ENCODE data around the gene HADHB.
A peak's percentile ranks its signal among the peaks of the same experiment; 100 is the strongest.
"Not testable (repeated sequence)": the region's sequence is repeated elsewhere in the genome, so short reads cannot be mapped to it uniquely, and the experiment has no call there.

HADHB gene

DNA sequence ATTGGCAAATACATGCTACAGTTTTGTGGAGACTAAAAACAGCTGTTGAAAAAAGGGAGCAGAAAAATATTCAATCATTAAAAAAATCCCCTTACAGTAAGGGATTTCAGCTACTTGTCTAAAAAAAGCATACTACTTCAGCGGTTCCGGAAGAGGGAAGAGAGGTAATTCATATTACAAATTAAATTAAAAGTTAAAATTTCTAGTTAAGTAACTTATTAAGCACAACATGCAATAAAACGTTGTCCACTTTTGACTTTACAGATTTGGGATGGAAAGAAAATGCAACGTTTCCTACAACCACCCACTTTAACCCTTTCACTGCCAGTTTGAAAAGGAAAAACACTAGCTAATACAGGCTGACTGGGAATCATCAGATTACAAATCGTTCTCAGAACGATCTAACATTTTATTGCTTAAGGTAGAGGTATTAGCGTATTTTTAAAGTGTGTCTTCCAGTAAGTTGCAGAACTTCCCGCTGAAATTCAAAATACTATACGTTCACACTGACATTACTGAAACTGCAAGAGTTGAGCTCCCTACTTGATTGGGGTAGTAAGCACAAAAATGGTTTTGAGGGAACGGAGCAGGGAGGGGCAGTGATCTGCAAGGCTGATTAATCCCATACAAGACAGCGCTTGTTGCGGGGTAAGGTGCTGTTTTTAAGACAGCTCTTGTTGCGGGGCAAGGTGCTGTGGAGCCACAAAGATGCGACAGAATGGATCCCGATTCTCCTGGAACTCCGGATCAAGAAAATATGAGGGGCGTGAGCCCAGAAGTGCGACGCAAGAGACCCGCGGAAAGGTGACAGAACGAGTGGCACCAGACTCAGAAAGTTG lies 1.1 kb upstream of the HADHB start:
- H3K27ac ChIP-seq, result peak overlapping the region; percentile 88

DNA sequence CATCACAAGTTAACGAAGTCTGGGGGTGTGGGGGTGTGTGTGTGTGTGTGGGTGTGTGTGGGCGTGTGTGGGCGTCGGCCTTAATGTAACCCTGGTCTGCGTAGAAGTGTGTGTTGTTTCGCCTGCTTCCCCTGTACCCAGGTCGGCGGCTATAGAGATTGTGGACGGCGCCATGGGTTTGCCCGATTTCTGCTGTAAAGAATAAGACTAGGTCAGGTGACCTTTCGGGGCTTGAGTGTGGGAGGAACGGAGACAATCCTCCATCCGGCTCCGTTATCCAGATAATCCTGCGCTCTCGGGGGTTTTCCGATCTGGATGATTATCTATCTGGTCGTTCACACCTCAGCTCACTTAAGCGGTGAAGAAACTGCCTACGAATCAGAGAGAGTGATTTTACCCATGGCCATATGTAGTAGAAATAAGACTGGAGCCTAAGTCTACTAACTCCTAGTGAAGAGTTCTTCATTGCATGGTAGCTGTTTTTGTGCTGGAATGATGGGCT lies 543 bp downstream of the HADHB start:
- TF ChIP-seq, protein P1, sequence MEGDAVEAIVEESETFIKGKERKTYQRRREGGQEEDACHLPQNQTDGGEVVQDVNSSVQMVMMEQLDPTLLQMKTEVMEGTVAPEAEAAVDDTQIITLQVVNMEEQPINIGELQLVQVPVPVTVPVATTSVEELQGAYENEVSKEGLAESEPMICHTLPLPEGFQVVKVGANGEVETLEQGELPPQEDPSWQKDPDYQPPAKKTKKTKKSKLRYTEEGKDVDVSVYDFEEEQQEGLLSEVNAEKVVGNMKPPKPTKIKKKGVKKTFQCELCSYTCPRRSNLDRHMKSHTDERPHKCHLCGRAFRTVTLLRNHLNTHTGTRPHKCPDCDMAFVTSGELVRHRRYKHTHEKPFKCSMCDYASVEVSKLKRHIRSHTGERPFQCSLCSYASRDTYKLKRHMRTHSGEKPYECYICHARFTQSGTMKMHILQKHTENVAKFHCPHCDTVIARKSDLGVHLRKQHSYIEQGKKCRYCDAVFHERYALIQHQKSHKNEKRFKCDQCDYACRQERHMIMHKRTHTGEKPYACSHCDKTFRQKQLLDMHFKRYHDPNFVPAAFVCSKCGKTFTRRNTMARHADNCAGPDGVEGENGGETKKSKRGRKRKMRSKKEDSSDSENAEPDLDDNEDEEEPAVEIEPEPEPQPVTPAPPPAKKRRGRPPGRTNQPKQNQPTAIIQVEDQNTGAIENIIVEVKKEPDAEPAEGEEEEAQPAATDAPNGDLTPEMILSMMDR (IDR thresholded peaks at IDR 0.05), result no peak
- TF ChIP-seq ZFX (IDR thresholded peaks at IDR 0.05; ENCODE audit: borderline replicate concordance), result no peak
- peak overlapping the region; percentile 88 for H3K27ac ChIP-seq

More for the DNA sequence above, 1.1 kb upstream of the HADHB start:
- no peak for TF ChIP-seq ZFX (IDR thresholded peaks at IDR 0.05; ENCODE audit: borderline replicate concordance)
- TF ChIP-seq, protein P1 (IDR thresholded peaks at IDR 0.05), result no peak

DNA sequence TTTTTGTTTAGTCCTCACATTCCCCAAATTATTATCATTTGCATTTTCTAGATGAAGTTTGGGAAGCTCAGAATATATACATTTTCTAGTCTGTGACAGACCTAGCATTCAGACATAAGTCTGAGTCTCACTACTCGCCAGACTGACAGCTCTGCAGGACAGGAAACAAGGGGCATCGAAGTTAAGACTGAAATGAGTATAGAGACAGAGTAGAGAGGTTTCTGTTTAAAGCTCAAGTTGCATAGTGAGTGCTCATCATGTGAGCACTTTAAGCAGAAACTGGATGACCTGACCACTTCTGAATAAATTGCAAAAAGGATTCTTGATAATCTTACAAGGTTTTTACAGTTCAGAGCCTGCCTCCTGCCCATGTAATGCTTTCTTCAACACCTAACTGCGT lies 1.1 kb downstream of the HADHB start:
- TF ChIP-seq ZFX (IDR thresholded peaks at IDR 0.05; ENCODE audit: borderline replicate concordance), result no peak
- TF ChIP-seq, protein P1 (IDR thresholded peaks at IDR 0.05), result no peak
- peak overlapping the region; percentile 88 for H3K27ac ChIP-seq

DNA sequence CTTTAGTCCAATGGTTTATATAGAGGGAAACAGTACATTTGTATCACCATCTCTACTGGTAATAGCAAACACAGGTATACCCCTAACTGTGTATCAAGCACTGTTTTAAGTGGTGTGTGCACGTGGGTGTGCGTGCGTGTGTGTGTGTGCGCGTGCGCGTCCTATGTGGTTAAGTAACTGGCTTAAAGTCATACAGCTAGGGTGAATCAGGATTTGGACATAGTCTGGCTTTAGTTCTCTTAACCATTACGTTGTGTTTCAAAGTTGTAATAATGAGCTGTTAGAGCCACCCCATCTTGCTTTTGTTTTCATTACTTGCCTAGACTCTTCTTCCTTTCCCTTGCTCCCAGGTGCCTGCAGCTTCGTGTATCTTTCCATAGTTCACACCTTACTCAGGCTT lies 2.1 kb downstream of the HADHB start:
- H3K27ac ChIP-seq, result no peak overlapping the region
- TF ChIP-seq, protein P1 (IDR thresholded peaks at IDR 0.05), result no peak
- TF ChIP-seq ZFX (IDR thresholded peaks at IDR 0.05; ENCODE audit: borderline replicate concordance), result no peak

DNA sequence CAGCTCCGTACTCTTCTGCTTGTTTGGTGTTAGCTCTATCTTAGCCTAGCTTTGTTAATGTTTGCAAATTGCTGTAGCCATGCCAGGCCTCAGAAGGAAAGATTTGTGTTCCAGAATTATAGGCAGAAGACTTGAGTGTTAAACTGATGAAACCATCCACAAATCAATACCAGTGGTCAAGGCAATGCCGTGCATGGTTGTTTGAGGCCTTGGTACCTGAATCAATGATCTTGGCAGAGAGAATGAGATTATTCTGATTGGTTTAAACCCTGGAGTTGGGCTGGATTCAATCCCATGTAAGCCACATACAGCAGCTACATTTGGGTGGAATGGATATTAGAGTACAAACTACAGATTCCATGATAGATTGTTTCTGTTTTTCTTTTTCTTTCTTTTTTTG lies 4.9 kb downstream of the HADHB start:
- TF ChIP-seq, protein P1 (IDR thresholded peaks at IDR 0.05), result no peak
- TF ChIP-seq ZFX (IDR thresholded peaks at IDR 0.05; ENCODE audit: borderline replicate concordance), result no peak

DNA sequence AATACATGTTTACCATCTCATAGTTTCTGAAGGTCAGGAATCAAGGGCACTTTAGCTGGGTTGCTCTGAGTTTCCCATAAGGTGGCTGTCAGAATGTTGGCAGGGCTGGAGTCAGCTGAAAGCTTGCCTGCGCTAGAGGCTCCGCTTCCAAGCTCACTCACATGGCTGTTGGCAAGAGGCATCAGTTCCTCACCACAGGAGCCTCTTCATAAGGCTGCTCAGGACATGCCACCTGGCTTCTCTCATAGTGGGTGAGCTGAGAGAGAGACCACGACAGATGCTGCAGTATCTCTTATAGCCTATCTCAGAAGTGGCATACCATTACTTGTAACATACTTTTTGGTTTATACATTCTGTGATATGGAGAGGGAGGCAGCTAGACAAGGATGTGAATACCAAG lies 7.2 kb downstream of the HADHB start:
- TF ChIP-seq, protein P1 (IDR thresholded peaks at IDR 0.05), result no peak
- TF ChIP-seq ZFX (IDR thresholded peaks at IDR 0.05; ENCODE audit: borderline replicate concordance), result no peak
- H3K27ac ChIP-seq, result no peak overlapping the region

More for the DNA sequence above, 4.9 kb downstream of the HADHB start:
- H3K27ac ChIP-seq, result no peak overlapping the region

DNA sequence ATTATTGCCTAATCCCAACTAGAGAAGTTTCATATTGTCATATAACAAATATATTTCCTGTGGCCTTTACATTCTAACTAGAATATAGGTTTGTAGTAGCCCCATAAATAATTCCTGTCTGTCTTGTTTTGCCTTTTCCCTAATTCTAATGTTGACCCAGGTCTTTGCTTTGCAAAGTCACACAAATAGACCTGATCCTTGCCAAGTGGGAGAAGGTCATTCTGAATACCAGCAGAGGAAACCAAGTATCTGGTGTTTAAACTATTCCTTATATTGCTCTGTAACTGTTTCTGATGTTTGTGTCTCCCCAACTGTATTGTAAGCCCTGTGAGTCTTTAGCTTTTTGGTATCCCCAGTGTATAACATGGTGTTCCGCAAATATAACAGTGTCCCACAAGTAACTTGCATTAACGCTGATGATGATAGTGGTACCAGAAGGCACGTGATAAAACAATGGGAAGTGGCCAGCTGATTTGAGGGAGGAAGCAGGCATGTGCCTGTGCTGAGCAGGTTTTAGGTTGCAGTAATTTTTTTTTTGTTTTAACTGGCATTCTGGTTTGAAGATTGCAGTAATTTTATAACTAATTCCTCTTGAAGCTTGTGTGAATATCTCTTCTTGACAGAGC lies 11.1 kb downstream of the HADHB start:
- H3K27ac ChIP-seq, result no peak overlapping the region
- TF ChIP-seq, protein P1 (IDR thresholded peaks at IDR 0.05), result no peak
- no peak for TF ChIP-seq ZFX (IDR thresholded peaks at IDR 0.05; ENCODE audit: borderline replicate concordance)

DNA sequence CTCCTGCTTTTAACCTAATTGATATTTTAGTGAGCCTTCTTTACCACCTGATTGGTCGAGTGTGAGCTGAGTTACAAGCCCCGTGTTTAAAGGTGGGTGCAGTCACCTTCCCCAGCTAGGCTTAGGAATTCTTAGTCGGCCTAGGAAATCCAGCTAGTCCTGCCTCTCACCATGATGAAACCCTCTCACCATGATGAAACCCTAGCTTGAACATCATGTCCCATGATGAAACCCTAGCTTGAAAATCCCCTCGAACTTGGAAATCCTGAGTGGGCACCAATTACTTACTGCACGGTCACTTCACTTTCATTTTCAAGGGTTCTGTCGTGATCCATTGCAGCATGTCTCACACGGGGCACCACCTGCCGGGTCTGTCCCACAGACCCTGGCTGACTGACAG lies 14.1 kb downstream of the HADHB start:
- not testable (repeated sequence) for H3K27ac ChIP-seq
